ENCODE results near the gene PARD3B.

DNA sequence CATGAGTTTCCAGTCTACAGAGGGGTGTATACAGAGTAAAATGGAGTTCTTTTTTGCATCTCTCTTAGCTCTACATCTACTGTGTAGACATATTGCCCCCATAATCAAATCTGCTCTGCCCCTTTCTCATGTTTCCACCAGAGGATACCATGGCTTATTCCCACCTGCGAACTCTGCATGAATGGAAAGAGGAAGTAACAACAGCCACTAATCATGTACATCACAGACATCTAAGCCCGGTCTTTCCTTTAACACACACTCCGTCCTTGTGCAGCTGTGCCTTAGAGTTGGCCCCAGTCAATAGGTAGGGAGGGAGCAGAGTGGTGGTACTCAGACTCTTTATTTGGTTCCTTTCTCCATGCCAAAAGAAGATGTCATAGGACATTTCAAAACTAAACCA is 989.7 kb downstream of the PARD3B start:
- TF ChIP-seq POLR2AphosphoS5 (IDR thresholded peaks at IDR 0.05; ENCODE audit: low read depth, low read length) (no peak), POLR2A (IDR thresholded peaks at IDR 0.05; ENCODE audit: low read depth, low read length) (no peak), TAF1 (IDR thresholded peaks at IDR 0.05; ENCODE audit: low read depth, low read length) (no peak)

Measured in GM12891 (cell line).